ENCODE data around the gene MXD3.

MXD3 gene

GRCh38 chr5:177302354-177303110, 9.2 kb downstream of the MXD3 start:
- DNase-seq = no peak

- peak; percentile 56 for DNase-seq
These were observed 10.1 kb downstream of the MXD3 start for GRCh38 chr5:177301503-177302165.

DNA sequence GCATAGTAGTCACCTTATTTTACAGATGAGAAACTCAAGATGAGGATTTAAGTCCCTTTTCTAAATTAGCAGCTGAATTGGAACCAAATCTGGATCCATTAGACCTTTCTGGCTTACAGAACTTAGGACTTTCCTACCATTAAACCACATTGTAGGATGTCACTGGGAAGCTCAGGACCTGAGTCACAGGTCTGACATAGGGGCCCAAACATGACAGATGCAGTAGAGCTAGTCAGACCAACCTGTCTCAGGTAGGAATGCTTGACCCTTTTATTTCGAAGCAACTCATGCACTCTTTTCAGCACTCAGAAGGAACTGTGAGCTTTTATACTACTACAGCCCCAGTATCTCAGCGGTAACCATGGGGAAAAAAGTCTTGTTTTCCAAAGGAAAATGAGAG, 10.7 kb downstream of the MXD3 start:
- no peak for DNase-seq

GRCh38 chr5:177300236-177300880, 11.3 kb downstream of the MXD3 start:
- no peak for DNase-seq

DNA sequence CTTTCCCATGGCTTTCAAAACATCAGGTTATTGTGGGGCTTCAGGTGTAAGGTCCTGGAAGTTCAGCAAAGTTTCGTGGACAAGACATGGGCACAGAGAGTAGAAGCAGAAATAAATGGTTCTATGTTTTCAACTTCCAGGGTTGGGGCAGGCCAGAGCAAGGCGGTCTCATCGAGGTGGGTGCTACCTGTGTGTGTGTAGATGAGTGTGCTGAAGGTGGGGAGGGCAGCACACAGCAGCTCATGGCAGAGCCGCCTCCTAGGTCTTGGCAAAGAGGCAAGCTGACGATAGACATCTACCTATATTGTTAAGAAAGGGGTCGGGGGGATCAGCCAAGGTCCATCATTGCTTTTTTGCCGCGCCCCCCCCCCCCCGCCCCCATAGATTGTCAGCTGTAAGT, 12.0 kb downstream of the MXD3 start:
- DNase-seq = no peak

DNA sequence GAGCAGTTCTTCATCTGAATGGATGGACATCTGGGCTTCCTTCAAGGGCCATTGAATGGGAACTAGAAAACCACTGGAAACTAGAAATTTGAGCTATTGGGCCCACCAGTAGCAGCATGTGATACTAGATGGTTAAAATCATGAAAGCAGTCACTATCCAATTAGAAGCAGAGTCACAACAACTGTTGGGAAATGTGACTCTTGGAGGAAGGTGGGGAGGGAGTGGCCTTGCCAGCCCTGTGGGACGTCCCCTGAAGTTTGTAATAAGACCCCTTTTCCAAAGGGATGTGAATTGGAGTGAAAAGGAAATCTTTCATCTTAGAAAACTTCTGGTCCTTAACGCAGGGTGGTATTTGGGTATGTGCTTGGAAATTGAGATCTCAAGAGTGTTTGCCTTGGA, 13.8 kb downstream of the MXD3 start:
- DNase-seq = no peak

DNA sequence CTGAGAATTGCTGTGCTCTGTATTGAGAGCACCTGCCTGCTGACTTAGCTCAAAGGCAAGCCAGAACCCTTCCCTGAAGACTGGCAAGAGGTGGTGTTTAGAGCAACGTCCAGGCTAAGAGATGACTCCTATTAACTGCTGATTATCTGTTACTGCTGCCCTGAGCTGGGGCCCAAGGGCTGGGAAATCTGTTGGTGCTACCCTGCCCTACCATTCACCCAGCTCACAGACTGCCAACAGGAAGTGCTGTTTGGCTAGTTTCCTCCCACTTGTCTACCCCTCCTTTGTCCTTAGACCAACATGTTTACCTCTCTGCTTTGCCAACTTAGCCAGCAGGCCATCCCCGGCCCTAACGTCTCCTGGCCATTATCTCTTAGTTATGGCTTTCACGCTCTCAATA, 15.1 kb downstream of the MXD3 start:
- DNase-seq = no peak

GRCh38 chr5:177295924-177296323, 15.8 kb downstream of the MXD3 start:
- no peak for DNase-seq

GRCh38 chr5:177294632-177295031, 17.1 kb downstream of the MXD3 start:
- DNase-seq = no peak

DNA sequence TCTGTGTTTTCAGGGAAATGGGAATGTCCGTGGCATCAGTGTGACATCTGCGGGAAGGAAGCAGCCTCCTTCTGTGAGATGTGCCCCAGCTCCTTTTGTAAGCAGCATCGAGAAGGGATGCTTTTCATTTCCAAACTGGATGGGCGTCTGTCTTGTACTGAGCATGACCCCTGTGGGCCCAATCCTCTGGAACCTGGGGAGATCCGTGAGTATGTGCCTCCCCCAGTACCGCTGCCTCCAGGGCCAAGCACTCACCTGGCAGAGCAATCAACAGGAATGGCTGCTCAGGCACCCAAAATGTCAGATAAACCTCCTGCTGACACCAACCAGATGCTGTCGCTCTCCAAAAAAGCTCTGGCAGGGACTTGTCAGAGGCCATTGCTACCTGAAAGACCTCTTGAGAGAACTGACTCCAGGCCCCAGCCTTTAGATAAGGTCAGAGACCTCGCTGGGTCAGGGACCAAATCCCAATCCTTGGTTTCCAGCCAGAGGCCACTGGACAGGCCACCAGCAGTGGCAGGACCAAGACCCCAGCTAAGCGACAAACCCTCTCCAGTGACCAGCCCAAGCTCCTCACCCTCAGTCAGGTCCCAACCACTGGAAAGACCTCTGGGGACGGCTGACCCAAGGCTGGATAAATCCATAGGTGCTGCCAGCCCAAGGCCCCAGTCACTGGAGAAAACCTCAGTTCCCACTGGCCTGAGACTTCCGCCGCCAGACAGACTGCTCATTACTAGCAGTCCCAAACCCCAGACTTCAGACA, 17.7 kb downstream of the MXD3 start:
- DNase-seq = no peak

DNA sequence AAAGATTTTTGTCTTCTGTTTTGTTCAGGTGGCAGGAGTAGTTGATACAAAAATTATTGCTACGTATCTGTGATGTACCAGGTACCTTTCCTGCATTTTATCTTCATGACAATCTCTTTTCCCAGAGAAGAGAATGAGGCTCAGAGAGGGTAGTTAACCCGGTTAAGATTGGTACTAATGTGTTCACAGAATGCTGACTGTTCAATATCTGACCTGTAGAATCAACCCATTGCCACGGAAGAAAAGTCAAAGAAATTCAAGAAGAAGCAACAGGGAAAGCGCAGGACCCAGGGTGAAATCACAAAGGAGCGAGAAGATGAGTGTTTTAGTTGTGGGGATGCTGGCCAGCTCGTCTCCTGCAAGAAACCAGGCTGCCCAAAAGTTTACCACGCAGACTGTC, 20.0 kb downstream of the MXD3 start:
- DNase-seq = no peak

DNA sequence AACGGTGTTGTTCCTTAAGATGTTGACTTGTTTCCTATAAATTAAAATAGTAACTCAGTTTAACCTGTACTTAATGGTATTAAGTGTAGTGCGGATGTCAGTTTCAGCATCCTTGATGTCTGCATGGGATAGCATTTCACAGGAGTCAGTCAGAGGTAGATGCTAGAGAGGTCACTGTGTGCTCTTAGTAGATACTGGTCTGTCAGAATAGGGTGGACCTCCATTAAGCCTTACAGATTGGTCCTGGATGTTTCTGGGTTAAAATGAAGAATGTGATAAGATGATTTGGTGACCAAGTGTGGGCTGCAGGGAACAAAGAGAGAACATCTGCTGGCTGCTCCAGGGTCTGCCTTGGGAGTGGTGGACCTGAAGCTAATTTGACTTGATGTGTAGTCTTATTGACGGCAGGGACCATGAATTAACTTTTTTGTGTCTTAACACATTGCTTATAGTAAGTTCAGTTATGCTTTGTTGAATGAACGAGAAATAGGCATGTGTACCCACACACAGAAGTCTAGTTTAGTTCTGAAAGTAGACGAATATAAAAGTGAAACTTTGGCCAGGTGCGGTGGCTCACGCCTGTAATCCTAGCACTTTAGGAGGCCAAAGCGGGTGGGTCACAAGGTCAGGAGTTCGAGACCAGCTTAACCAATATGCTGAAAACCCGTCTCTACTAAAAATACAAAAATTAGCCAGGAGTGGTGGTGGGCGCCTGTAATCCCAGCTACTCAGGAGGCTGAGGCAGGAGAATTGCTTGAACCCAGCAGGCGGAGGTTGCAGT, 20.7 kb downstream of the MXD3 start:
- no peak for DNase-seq

DNA sequence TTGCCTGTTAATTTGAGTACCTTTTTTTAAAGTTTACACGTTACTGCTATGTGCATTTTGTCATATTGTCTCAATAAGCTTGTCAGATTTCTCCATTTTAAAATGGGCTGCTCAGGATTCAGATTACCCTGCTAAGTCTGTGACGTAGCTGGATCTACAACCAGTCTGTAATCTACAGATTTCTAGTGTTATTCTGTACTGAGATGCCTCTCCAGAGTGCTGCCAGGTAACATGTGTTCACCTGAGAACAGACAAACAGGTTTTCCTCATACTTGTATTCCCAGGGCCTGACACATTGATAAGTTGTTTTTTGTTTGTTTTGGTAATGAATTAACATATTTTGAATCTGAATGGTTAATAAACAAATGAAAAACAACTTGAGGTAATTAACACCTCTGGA, 23.5 kb downstream of the MXD3 start:
- DNase-seq = no peak

DNA sequence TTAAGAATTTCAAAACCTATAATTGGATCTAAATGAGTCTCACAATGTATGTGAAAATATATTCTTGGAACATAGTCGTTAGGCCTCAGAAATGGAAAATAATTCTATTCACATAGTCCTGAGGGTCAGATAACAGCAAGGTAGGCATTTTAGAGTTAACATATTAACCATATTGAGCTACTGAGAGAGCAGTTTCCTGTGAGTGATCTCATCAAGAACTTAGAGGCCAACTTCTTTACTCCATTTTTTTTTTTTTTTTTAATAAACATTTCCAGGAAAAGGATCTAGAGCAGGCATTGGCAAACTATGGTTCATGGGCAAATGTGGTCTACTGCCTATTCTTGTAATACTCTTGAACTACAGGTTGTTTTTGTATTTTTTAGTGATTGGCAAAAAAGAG, 34.8 kb downstream of the MXD3 start:
- DNase-seq = no peak

- DNase-seq = no peak
These were observed 35.8 kb downstream of the MXD3 start for GRCh38 chr5:177275883-177276282.

- no peak for DNase-seq
These were observed 40.6 kb downstream of the MXD3 start for GRCh38 chr5:177271113-177271512.

DNA sequence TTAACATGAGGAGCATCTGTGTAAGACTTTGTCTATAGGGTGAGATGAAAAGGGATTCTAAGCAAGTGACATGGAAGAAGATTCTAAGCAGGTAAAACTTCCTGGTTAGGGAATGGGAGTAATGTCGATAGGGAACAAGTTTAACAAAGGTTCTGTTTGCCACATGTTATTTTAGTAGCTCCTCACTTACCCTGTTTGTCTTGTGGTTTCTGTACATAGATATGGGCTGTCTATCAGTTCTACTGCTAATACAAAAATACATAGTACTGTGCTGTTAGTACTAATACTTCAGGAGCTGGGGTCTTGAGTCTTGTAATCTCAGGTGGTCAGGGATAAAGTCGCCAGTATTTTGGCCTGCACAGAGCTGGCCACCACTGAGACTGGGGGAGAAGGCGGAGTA, 41.0 kb downstream of the MXD3 start:
- no peak for DNase-seq

- DNase-seq = no peak
These were observed 41.7 kb downstream of the MXD3 start for GRCh38 chr5:177269976-177270375.

- DNase-seq = no peak
These were observed 42.3 kb downstream of the MXD3 start for GRCh38 chr5:177269232-177269895.

- no peak for DNase-seq
These were observed 46.3 kb downstream of the MXD3 start for GRCh38 chr5:177265395-177265794.

DNA sequence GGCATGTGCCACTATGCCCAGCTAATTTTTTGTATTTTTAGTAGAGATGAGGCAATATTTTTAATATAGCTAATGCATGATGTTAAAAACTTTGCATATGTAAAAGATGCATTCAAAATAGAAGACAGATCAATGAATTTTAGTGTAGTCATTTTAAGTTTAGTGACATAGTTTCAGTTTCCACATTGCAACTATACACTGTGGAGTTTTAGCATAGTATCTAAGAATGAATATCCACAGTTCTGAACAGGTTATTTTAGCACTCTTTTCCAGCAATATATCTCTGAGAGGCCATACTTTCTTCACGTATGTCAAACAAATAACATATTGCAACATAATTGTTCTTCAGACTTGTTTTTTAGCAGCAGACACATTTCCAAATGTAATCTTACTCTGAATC, 47.5 kb downstream of the MXD3 start:
- DNase-seq = no peak

DNA sequence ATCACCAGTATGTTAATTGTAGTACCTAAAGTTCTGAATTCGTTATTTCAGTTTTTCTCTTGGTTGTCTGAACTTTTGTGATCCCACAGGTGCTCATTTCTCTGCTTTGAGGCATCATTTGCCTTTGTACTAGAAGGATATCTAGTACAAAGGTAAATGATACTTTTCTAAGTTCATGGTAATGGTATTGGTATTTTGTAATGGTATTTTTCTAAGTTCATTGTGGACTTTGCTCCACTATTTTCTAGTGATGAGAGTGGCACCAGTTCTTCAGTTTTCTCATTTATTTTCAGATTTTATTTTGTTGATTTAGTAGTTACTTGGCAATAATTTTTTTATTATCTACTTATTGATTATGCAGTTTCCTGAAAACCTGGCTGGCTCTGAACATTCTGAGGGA, 50.2 kb downstream of the MXD3 start:
- DNase-seq = no peak

Measured in NCI-H2107 (cell line).